A673 (cell line): Measurements from ENCODE around the gene PEPD. TPM values are rescaled to one million over a fixed set of nuclear protein-coding genes. Genes with fewer than 3 reads are reported as not detected.

Experiments used
- BruUV-seq: library from RNA; stranded (reverse); fragments of 400-500 nt; replicated peaks from 2 replicates; lab custom pipeline; 2021; lab: Mats Ljungman, UMichigan
- CTCF ChIA-PET: fragments of 300-600 bp; sonication (Branson Sonifier 250); formaldehyde crosslinking; loops from one replicate; lab custom pipeline; 2022; ENCODE audit warnings: antibody characterized with exemption; lab: Charles Lee
- POLR2A ChIA-PET: fragments of 300-600 bp; sonication (Branson Sonifier 250); formaldehyde crosslinking; loops from one replicate; lab custom pipeline; 2022; ENCODE audit warnings: antibody characterized with exemption; ENCODE audit not compliant: low non-redundant PET; lab: Charles Lee
- DNase-seq: peaks from one replicate; pipeline ENCODE4 v3.0.0-alpha.2; 2015; ENCODE audit warnings: low spot score
- H3K27ac ChIP-seq: fragments of 200-600 bp; sonication (generic); 2 replicates; pipeline ENCODE4 v1.5.1; 2016; ENCODE audit warnings: mixed run types, low read depth, mild to moderate bottlenecking, mixed read lengths, antibody characterized with exemption, low read length; ENCODE audit not compliant: poor library complexity, severe bottlenecking
- H3K27me3 ChIP-seq: fragments of 200-600 bp; sonication (generic); replicated peaks from 2 replicates; pipeline ENCODE4 v1.6.1; 2017; ENCODE audit warnings: mixed run types, low read depth, mild to moderate bottlenecking, mixed read lengths, antibody characterized with exemption, low read length; ENCODE audit not compliant: insufficient read depth, poor library complexity
- H3K36me3 ChIP-seq: fragments of 200-600 bp; sonication (generic); 2 replicates; pipeline ENCODE4 v1.6.1; 2016; ENCODE audit warnings: mixed run types, mild to moderate bottlenecking, mixed read lengths, antibody characterized with exemption, low read length; ENCODE audit not compliant: insufficient read depth, poor library complexity, severe bottlenecking
- H3K4me1 ChIP-seq: fragments of 200-600 bp; sonication (generic); 2 replicates; pipeline ENCODE4 v1.6.1; 2017; ENCODE audit warnings: mixed run types, mild to moderate bottlenecking, mixed read lengths, antibody characterized with exemption, low read length; ENCODE audit not compliant: insufficient read depth, poor library complexity, severe bottlenecking
- H3K4me3 ChIP-seq: fragments of 200-600 bp; sonication (generic); 2 replicates; pipeline ENCODE4 v1.5.1; 2016; ENCODE audit warnings: low read depth, mixed run types, mild to moderate bottlenecking, mixed read lengths, low read length; ENCODE audit not compliant: poor library complexity, severe bottlenecking
- H3K9me3 ChIP-seq: fragments of 200-600 bp; sonication (generic); 2 replicates; pipeline ENCODE4 v1.6.1; 2016; ENCODE audit warnings: mixed run types, low read depth, mild to moderate bottlenecking, mixed read lengths, antibody characterized with exemption, low read length; ENCODE audit not compliant: poor library complexity, severe bottlenecking
- CTCF ChIP-seq: fragments of 300-800, 200-600 bp; sonication (generic); conservative IDR thresholded peaks from 2 replicates; pipeline ENCODE4 v1.5.1; 2017; ENCODE audit warnings: low read depth, mild to moderate bottlenecking, antibody characterized with exemption, low read length, moderate library complexity, mixed read lengths
- EZH2 ChIP-seq: fragments of 200-600 bp; sonication (generic); IDR thresholded peaks from 2 replicates; pipeline ENCODE4 v1.6.1; 2017; ENCODE audit warnings: borderline replicate concordance, low read depth, mild to moderate bottlenecking, mixed read lengths, antibody characterized with exemption, low read length; ENCODE audit not compliant: poor library complexity, severe bottlenecking
- intact Hi-C: fragments of 100-400 bp; cut with micrococcal nuclease; formaldehyde crosslinking; loops from one replicate; pipeline ENCODE4 v1.10.0; 2022; ENCODE audit not compliant: unreplicated experiment
- total RNA-seq: library from RNA; stranded (reverse); gene quantifications from 2 replicates; pipeline ENCODE4 v1.2.3, GENCODE V29; 2021

The PEPD gene
- total RNA-seq, 1 experiment from 2014 or later: 82.2 TPM

GRCh38 chr19:33421368-33421767 is 100.2 kb downstream of the PEPD start:
- intact Hi-C loops: no loop called here
- no peak for DNase-seq
- H3K27ac ChIP-seq: no peak overlapping the region
- ChIA-PET POLR2A (no interaction called here), CTCF (no interaction called here)
- no peaks in the 10 kb centered on the region for H3K27me3 ChIP-seq
- no peaks in the 10 kb centered on the region for H3K36me3 ChIP-seq
- no TSS peak for BruUV-seq
- TF ChIP-seq CTCF (no peak), EZH2 (no peak)
- no peaks in the 10 kb centered on the region for H3K4me1 ChIP-seq
- no peak overlapping the region for H3K4me3 ChIP-seq
- no peaks in the 10 kb centered on the region for H3K9me3 ChIP-seq

- no TSS peak for BruUV-seq
These were observed 100.8 kb downstream of the PEPD start for GRCh38 chr19:33420821-33421220.

GRCh38 chr19:33419788-33420130 is 101.8 kb downstream of the PEPD start:
- ChIA-PET CTCF (no interaction called here), POLR2A (no interaction called here)
- Histone ChIP-seq H3K4me1 (no peaks in the 10 kb centered on the region), H3K4me3 (no peak overlapping the region), H3K27me3 (no peaks in the 10 kb centered on the region), H3K27ac (no peak overlapping the region), H3K9me3 (no peaks in the 10 kb centered on the region), H3K36me3 (no peaks in the 10 kb centered on the region)
- DNase-seq: no peak
- BruUV-seq: no TSS peak
- intact Hi-C loops: no loop called here
- TF ChIP-seq EZH2 (no peak), CTCF (no peak)

More at GRCh38 chr19:33420821-33421220, 100.8 kb downstream of the PEPD start:
- DNase-seq: no peak
- ChIA-PET POLR2A (no interaction called here), CTCF (no interaction called here)
- H3K9me3 ChIP-seq: no peaks in the 10 kb centered on the region
- TF ChIP-seq CTCF (no peak), EZH2 (no peak)
- H3K27ac ChIP-seq: no peak overlapping the region
- no peaks in the 10 kb centered on the region for H3K27me3 ChIP-seq
- no peak overlapping the region for H3K4me3 ChIP-seq
- H3K36me3 ChIP-seq: no peaks in the 10 kb centered on the region
- intact Hi-C loops: no loop called here
- H3K4me1 ChIP-seq: no peaks in the 10 kb centered on the region
